PC-9 (cell line): ENCODE results near the gene GNRHR. TPM values are rescaled to one million over a fixed set of nuclear protein-coding genes. Genes with fewer than 3 reads are reported as not detected.

ENCODE experiments used
- BruUV-seq: library from RNA; stranded (reverse); fragments of 400-500 nt; replicated peaks from 2 replicates; lab custom pipeline; 2021; lab: Mats Ljungman, UMichigan
- CTCF ChIA-PET: fragments of 300-600 bp; sonication (Branson Sonifier 250); formaldehyde crosslinking; loops from one replicate; lab custom pipeline; 2022; ENCODE audit warnings: antibody characterized with exemption; lab: Charles Lee
- POLR2A ChIA-PET: fragments of 300-600 bp; sonication (Branson Sonifier 250); formaldehyde crosslinking; loops from one replicate; lab custom pipeline; 2022; ENCODE audit warnings: antibody characterized with exemption; ENCODE audit not compliant: unreplicated experiment; lab: Charles Lee
- DNase-seq, 2 experiments: peaks; one replicate each; pipeline versions ENCODE4 v3.0.0 to v3.0.0-alpha.2; 2015 to 2022; ENCODE audit warnings: mixed read lengths in 1 of 2
- H2AFZ ChIP-seq: fragments of 200-600 bp; sonication (generic); 2 replicates; pipeline ENCODE4 v1.8.1; 2017; ENCODE audit warnings: antibody characterized with exemption
- H3F3A ChIP-seq: fragments of 200-600 bp; sonication (generic); 2 replicates; pipeline ENCODE4 v1.8.1; 2017; ENCODE audit warnings: antibody characterized with exemption, mild to moderate bottlenecking, low read depth; ENCODE audit not compliant: insufficient read depth
- H3K27ac ChIP-seq: fragments of 200-600 bp; sonication (generic); 2 replicates; pipeline ENCODE4 v1.6.1; 2016; ENCODE audit warnings: mixed run types
- H3K27me3 ChIP-seq: fragments of 200-600 bp; sonication (generic); 2 replicates; pipeline ENCODE4 v1.6.1; 2016; ENCODE audit warnings: low read depth, mixed run types; ENCODE audit not compliant: insufficient read depth
- H3K36me3 ChIP-seq: fragments of 200-600 bp; sonication (generic); 2 replicates; pipeline ENCODE4 v1.6.1; 2016; ENCODE audit warnings: low read depth, mixed run types
- H3K4me1 ChIP-seq: fragments of 200-600 bp; sonication (generic); replicated peaks from 2 replicates; pipeline ENCODE4 v1.6.1; 2016; ENCODE audit warnings: mixed run types; ENCODE audit not compliant: insufficient read depth
- H3K4me2 ChIP-seq: fragments of 200-600 bp; sonication (generic); 2 replicates; pipeline ENCODE4 v1.6.1; 2017; ENCODE audit warnings: mixed run types
- H3K4me3 ChIP-seq: fragments of 200-600 bp; sonication (generic); 2 replicates; pipeline ENCODE4 v1.6.1; 2016; ENCODE audit warnings: mixed run types
- H3K79me2 ChIP-seq: fragments of 200-600 bp; sonication (generic); 2 replicates; pipeline ENCODE4 v1.6.1; 2017; ENCODE audit warnings: low read depth, mixed run types
- H3K9me2 ChIP-seq: fragments of 200-600 bp; sonication (generic); 2 replicates; pipeline ENCODE4 v1.8.1; 2017; ENCODE audit warnings: mild to moderate bottlenecking; ENCODE audit not compliant: insufficient read depth
- H3K9me3 ChIP-seq: fragments of 200-600 bp; sonication (generic); 2 replicates; pipeline ENCODE4 v1.8.1; 2016; ENCODE audit warnings: low read depth; ENCODE audit not compliant: insufficient read depth
- H4K20me1 ChIP-seq: fragments of 200-600 bp; sonication (generic); 2 replicates; pipeline ENCODE4 v1.8.1; 2017; ENCODE audit not compliant: insufficient read depth
- CTCF ChIP-seq: fragments of 200-600 bp; sonication (generic); conservative IDR thresholded peaks from 2 replicates; pipeline ENCODE4 v1.6.1; 2017; ENCODE audit warnings: mixed run types, antibody characterized with exemption, mild to moderate bottlenecking, moderate library complexity
- EZH2 ChIP-seq: fragments of 200-600 bp; sonication (generic); IDR thresholded peaks from 2 replicates; pipeline ENCODE4 v1.8.0; 2017; ENCODE audit warnings: antibody characterized with exemption, low read depth
- intact Hi-C: fragments of 100-400 bp; cut with micrococcal nuclease; formaldehyde crosslinking; loops from one replicate; pipeline ENCODE4 v1.10.0; 2022; ENCODE audit not compliant: unreplicated experiment
- total RNA-seq: library from RNA; stranded (reverse); gene quantifications from 2 replicates; pipeline ENCODE4 v1.2.3, GENCODE V29; 2021

The GNRHR gene
- total RNA-seq, 1 experiment from 2014 or later, result not detected

GRCh38 chr4:67696061-67696460 lies 58.1 kb downstream of the GNRHR start:
- ChIA-PET CTCF (no interaction called here), POLR2A (no interaction called here)
- no peaks in the 10 kb centered on the region for H3K27me3 ChIP-seq
- H2AFZ ChIP-seq, result no peak overlapping the region
- H3K4me1 ChIP-seq, result peaks cover 5% of the 10 kb centered on the region
- no peak for DNase-seq
- no peak overlapping the region for H3K4me3 ChIP-seq
- H3K36me3 ChIP-seq, result peaks cover 3% of the 10 kb centered on the region; the same call in 1 of the 2 replicates
- no peak overlapping the region for H3K27ac ChIP-seq
- H3K4me2 ChIP-seq, result no peak overlapping the region
- BruUV-seq, result no TSS peak
- H3K9me3 ChIP-seq, result no peaks in the 10 kb centered on the region
- peaks cover 40% of the 10 kb centered on the region for H3K79me2 ChIP-seq
- TF ChIP-seq EZH2 (no peak), CTCF (no peak)
- intact Hi-C loops, result no loop called here
- peaks cover 10% of the 10 kb centered on the region; the same call in 1 of the 2 replicates for H3F3A ChIP-seq
- H4K20me1 ChIP-seq, result no peaks in the 10 kb centered on the region
- no peaks in the 10 kb centered on the region for H3K9me2 ChIP-seq

GRCh38 chr4:67694662-67695061 lies 59.5 kb downstream of the GNRHR start:
- Histone ChIP-seq H2AFZ (no peak overlapping the region), H3K9me2 (no peaks in the 10 kb centered on the region), H3F3A (no peaks in the 10 kb centered on the region; the same call in 1 of the 2 replicates), H3K4me2 (no peak overlapping the region), H3K27me3 (no peaks in the 10 kb centered on the region), H3K27ac (no peak overlapping the region), H3K4me3 (no peak overlapping the region), H3K9me3 (no peaks in the 10 kb centered on the region), H4K20me1 (no peaks in the 10 kb centered on the region), H3K4me1 (peaks cover 5% of the 10 kb centered on the region), H3K79me2 (peaks cover 32% of the 10 kb centered on the region), H3K36me3 (peaks cover 3% of the 10 kb centered on the region; the same call in 1 of the 2 replicates)
- no TSS peak for BruUV-seq
- no peak for TF ChIP-seq CTCF
- no peak for DNase-seq
- intact Hi-C loops, result no loop called here
- ChIA-PET POLR2A (no interaction called here), CTCF (no interaction called here)

DNA sequence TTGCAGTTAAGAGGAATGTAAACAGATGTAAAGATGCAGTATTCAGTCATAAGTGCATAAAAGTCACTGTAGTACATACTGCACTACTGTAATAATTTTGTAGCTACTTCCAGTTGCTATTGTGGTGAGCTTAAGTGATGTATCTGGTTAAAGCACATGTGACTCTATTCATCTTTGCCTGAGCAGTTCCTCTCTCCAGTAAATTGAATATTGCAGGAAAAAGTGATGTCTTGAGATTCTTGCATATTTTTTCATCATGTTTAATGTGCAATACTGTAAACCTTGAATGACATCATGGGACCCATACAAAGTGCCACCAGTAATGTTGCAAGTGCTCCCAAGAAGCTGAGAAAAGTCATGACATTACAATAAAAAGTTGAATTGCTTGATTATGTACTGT lies 62.9 kb downstream of the GNRHR start:
- intact Hi-C loops, result no loop called here
- H3K9me3 ChIP-seq, result no peaks in the 10 kb centered on the region
- H3K4me1 ChIP-seq, result no peaks in the 10 kb centered on the region
- H3K9me2 ChIP-seq, result no peaks in the 10 kb centered on the region
- POLR2A ChIA-PET, result no interaction called here
- no peaks in the 10 kb centered on the region for H3K27me3 ChIP-seq
- BruUV-seq, result no TSS peak
- H3K79me2 ChIP-seq, result peaks cover 3% of the 10 kb centered on the region; the same call in 1 of the 2 replicates
- no peaks in the 10 kb centered on the region for H3F3A ChIP-seq
- H4K20me1 ChIP-seq, result no peaks in the 10 kb centered on the region
- H3K4me2 ChIP-seq, result no peak overlapping the region
- CTCF ChIA-PET, result no interaction called here
- no peak for TF ChIP-seq EZH2
- no peak for TF ChIP-seq CTCF
- H3K36me3 ChIP-seq, result peaks cover 3% of the 10 kb centered on the region; the same call in 1 of the 2 replicates
- H3K27ac ChIP-seq, result no peak overlapping the region
- DNase-seq, result no peak
- H3K4me3 ChIP-seq, result no peak overlapping the region
- no peak overlapping the region for H2AFZ ChIP-seq

Other genes starting within 250 kb of the GNRHR start
- 14.1 and 14.2 TPM in 2 replicates for gene CENPC, start 208.9 kb downstream of the GNRHR start, total RNA-seq
- gene STAP1, start 195.7 kb downstream of the GNRHR start, total RNA-seq, result not detected in 2 replicates
- 51.0 and 64.2 TPM in 2 replicates for gene UBA6, start 53.2 kb downstream of the GNRHR start, total RNA-seq
- not detected in 2 replicates for gene TMPRSS11D, start 129.6 kb upstream of the GNRHR start, total RNA-seq
- gene TMPRSS11A, start 209.1 kb upstream of the GNRHR start, total RNA-seq, result not detected in 2 replicates